Choroid plexus epithelial cell (primary cell): ENCODE measurements around the gene IGLL5.

Experiments used
- DNase-seq: peaks from one replicate; pipeline ENCODE4 v3.0.0-alpha.2; 2010; ENCODE audit warnings: low read depth
- H3K4me3 ChIP-seq: 2 replicates; pipeline ENCODE4 v1.5.1; 2011; ENCODE audit warnings: low read depth, mild to moderate bottlenecking, control low read depth, low read length, moderate library complexity
- CTCF ChIP-seq: conservative IDR thresholded peaks from 2 replicates; pipeline ENCODE4 v1.5.1; 2011; ENCODE audit warnings: low read depth, mild to moderate bottlenecking, control low read depth, inconsistent platforms, low read length, moderate library complexity

IGLL5 gene

GRCh38 chr22:22855085-22855484 is 32.5 kb upstream of the IGLL5 start:
- no peak for DNase-seq
- no peak overlapping the region for H3K4me3 ChIP-seq
- TF ChIP-seq CTCF = no peak

GRCh38 chr22:22855617-22856308 is 31.9 kb upstream of the IGLL5 start:
- TF ChIP-seq CTCF = peak; percentile 49
- no peak overlapping the region for H3K4me3 ChIP-seq
- DNase-seq = peak; percentile 7

- TF ChIP-seq CTCF = no peak
- no peak for DNase-seq
- no peak overlapping the region for H3K4me3 ChIP-seq
Measured at GRCh38 chr22:22856364-22856763, 31.3 kb upstream of the IGLL5 start.

- H3K4me3 ChIP-seq = no peak overlapping the region
- no peak for DNase-seq
- TF ChIP-seq CTCF = no peak
Measured at GRCh38 chr22:22856885-22857606, 30.6 kb upstream of the IGLL5 start.

- no peak for TF ChIP-seq CTCF
- no peak overlapping the region for H3K4me3 ChIP-seq
- DNase-seq = no peak
Measured at GRCh38 chr22:22857607-22858558, 29.7 kb upstream of the IGLL5 start.

- no peak for DNase-seq
- H3K4me3 ChIP-seq = no peak overlapping the region
Measured at GRCh38 chr22:22858559-22858937, 29.1 kb upstream of the IGLL5 start.

More at GRCh38 chr22:22858559-22858937, 29.1 kb upstream of the IGLL5 start:
- no peak for TF ChIP-seq CTCF
